Subcutaneous adipose tissue (tissue), 4 donors: Measurements from ENCODE around the gene GRK1. TPM values are rescaled to one million over a fixed set of nuclear protein-coding genes. Genes with fewer than 3 reads are reported as not detected.

ENCODE experiments used
- total RNA-seq, 4 donors: library from RNA; depleted of rRNA; stranded (reverse); fragments of >200 nt; gene quantifications; one replicate each; pipeline ENCODE4 v1.1.0, GENCODE V29; 2016
- TF ChIP-seq, protein P1 (sequence below): fragments of 450-650 bp; IDR thresholded peaks from one replicate; pipeline ENCODE4 v1.5.1; 2016; ENCODE audit warnings: low read depth, mild to moderate bottlenecking, control low read depth, antibody characterized with exemption, moderate library complexity

GRK1 gene
- total RNA-seq, 4 donors from 2014 or later = not detected

- TF ChIP-seq, protein P1, sequence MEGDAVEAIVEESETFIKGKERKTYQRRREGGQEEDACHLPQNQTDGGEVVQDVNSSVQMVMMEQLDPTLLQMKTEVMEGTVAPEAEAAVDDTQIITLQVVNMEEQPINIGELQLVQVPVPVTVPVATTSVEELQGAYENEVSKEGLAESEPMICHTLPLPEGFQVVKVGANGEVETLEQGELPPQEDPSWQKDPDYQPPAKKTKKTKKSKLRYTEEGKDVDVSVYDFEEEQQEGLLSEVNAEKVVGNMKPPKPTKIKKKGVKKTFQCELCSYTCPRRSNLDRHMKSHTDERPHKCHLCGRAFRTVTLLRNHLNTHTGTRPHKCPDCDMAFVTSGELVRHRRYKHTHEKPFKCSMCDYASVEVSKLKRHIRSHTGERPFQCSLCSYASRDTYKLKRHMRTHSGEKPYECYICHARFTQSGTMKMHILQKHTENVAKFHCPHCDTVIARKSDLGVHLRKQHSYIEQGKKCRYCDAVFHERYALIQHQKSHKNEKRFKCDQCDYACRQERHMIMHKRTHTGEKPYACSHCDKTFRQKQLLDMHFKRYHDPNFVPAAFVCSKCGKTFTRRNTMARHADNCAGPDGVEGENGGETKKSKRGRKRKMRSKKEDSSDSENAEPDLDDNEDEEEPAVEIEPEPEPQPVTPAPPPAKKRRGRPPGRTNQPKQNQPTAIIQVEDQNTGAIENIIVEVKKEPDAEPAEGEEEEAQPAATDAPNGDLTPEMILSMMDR = no peak
Measured at GRCh38 chr13:113665597-113666328, 1.3 kb upstream of the GRK1 start.

DNA sequence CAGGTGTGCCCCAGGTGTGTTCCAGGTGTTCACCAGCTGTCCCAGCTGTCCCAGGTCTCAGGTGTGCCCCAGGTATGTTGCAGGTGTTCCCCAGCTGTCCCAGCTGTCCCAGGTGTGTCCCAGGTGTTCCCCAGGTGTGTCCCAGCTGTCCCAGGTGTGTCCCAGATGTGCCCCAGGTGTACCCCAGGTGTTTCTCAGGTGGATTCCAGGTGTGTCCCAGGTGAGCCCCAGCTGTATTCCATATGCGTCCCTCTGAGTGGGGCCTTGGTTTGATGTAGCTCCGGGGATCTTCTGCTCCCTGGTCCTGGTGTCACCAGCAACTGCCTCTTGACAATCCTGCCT is 719 bp upstream of the GRK1 start:
- TF ChIP-seq, protein P1 = no peak

- TF ChIP-seq, protein P1 = no peak
Measured at GRCh38 chr13:113667771-113668490, 912 bp downstream of the GRK1 start.

GRCh38 chr13:113668491-113668971 is 1.5 kb downstream of the GRK1 start:
- TF ChIP-seq, protein P1 = no peak

DNA sequence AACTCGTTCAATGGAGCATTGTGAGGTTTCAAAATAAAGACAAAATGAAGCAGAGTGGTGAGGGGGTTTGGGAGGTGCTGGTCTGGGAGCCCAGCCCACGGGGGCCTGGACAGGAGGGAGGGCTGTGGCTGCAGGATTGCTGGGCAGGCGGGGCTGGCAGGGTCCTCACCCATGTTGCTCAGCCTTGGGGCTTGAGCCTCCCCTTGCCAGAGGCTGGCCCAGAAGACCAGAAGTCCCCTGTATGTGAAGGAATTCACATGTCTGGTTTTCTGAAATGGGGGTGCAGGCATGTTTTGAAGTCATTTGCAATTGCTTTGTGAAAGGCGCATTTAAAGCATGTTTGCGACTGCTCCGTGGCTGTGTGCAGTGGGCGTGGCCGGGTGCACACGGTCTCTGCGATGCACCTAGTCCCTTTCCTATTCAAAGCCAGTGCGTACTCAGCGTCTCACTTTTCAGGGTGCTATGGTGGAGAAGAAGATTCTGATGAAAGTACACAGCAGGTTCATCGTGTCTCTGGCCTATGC is 2.3 kb downstream of the GRK1 start:
- TF ChIP-seq, protein P1 = no peak

- TF ChIP-seq, protein P1 = no peak
Measured at GRCh38 chr13:113669755-113670341, 2.8 kb downstream of the GRK1 start.

DNA sequence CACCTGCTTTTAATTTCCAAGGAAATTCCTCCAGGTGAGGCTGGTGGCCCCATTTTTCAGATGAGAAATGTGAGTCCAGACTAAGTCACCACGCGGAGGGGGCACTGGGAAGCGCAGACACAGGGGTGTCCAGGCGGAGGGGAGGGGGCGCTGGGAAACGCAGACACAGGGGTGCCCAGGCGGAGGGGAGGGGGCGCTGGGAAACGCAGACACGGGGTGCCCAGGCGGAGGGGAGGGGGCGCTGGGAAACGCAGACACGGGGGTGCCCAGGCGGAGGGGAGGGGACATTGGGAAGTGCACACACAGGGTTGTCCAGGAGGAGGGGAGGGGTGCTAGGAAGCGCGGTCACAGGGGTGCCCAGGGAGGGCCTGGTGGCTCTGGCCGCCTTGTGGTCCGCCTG is 3.5 kb downstream of the GRK1 start:
- TF ChIP-seq, protein P1 = no peak
